Lower leg skin (tissue), 3 donors: Measurements from ENCODE around the gene SEMA4A.

Experiments
- CTCF ChIP-seq, 3 donors: fragments of 450-650 bp; IDR thresholded peaks; one replicate each; pipeline ENCODE4 v1.5.1; 2016; ENCODE audit warnings: antibody characterized with exemption in 3 of 3, mild to moderate bottlenecking in 3 of 3, moderate library complexity in 2 of 3
- POLR2A ChIP-seq, 2 donors: fragments of 450-650 bp; IDR thresholded peaks; one replicate each; pipeline ENCODE4 v1.6.1; 2016 to 2017; ENCODE audit warnings: antibody characterized with exemption in 2 of 2, mild to moderate bottlenecking in 1 of 2, moderate library complexity in 1 of 2

DNA sequence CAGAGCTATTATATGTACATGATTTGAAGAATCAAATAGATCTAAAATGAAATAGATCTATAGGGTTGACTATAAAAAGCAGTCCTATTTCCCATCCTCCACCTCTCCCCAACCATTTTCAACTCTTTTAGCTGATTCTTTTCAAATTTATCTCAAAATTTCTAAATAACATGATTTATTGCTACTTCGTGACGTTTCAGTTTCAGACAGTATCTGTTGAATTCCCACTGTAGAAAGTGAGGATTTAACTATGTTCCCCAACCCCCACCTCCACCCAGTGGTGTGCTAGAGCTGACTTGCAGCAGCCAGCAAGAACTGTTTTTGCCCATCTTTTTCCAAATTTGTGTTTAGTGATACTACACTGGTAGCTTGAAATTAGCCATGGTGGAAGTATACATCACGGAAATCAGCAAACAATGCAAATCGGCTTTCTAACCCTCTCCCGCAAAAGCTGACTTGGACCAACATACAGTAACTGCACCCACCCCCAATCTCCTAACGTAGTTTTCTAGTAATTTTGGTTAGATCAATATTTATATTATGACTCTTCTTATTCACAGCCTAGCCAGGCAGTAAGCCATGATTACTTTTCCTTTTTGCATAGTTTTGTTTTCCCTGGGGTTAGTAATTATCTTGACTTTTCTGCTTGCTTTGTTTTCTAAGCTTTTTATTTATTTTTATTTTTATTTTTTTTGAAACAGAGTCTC, 10.9 kb downstream of the SEMA4A start:
- TF ChIP-seq POLR2A (IDR thresholded peaks at IDR 0.05) (no peak), CTCF (IDR thresholded peaks at IDR 0.05) (no peak)
